Stimulated activated CD8-positive, alpha-beta memory T cell treated with anti-CD3 and anti-CD28 coated beads, Interleukin-12 subunit alpha, Interleukin-12 subunit beta, amount 100 ng/mL, for 24 hours (primary cell): ENCODE measurements around the gene SPC24.

ENCODE experiments used
- DNase-seq: peaks from one replicate; pipeline ENCODE4 v3.0.0-alpha.2; 2020; ENCODE audit errors: extremely low read depth

SPC24 gene

GRCh38 chr19:11096210-11096841 lies 59.3 kb downstream of the SPC24 start:
- DNase-seq = no peak
